HEK293T (cell line): Measurements from ENCODE around the gene OR2C1.

Source experiments
- CTCF ChIA-PET: fragments of 350-600 bp; formaldehyde crosslinking; extraction: SDS; loops from one replicate; lab custom pipeline; 2021; ENCODE audit warnings: antibody characterized with exemption, inconsistent platforms; lab: Yijun Ruan, JAX
- POLR2A ChIA-PET: fragments of 350-600 bp; formaldehyde crosslinking; extraction: SDS; loops from one replicate; lab custom pipeline; 2020; ENCODE audit warnings: antibody characterized with exemption, inconsistent platforms; lab: Yijun Ruan, JAX
- DNase-seq: peaks from one replicate; pipeline ENCODE4 v3.0.0; 2012; ENCODE audit warnings: mixed read lengths; ENCODE audit errors: extremely low spot score
- ARNT ChIP-seq: fragments of 450-650 bp; IDR thresholded peaks from 2 replicates; pipeline ENCODE4 v1.6.1; 2017; ENCODE audit warnings: mild to moderate bottlenecking
- BHLHE40 ChIP-seq: fragments of 450-650 bp; IDR thresholded peaks from 2 replicates; pipeline ENCODE4 v1.6.1; 2016; ENCODE audit warnings: mild to moderate bottlenecking, moderate library complexity, borderline replicate concordance
- CTBP1 ChIP-seq: fragments of 450-650 bp; IDR thresholded peaks from 2 replicates; pipeline ENCODE4 v1.6.1; 2016; ENCODE audit warnings: borderline replicate concordance
- ELF4 ChIP-seq: fragments of 450-650 bp; IDR thresholded peaks from 2 replicates; pipeline ENCODE4 v1.6.1; 2017; ENCODE audit warnings: antibody characterized with exemption
- FOXA1 ChIP-seq: fragments of 450-650 bp; IDR thresholded peaks from 2 replicates; pipeline ENCODE4 v1.6.1; 2016; ENCODE audit warnings: mild to moderate bottlenecking
- FOXK2 ChIP-seq: fragments of 450-650 bp; IDR thresholded peaks from 2 replicates; pipeline ENCODE4 v1.6.1; 2016; ENCODE audit warnings: mild to moderate bottlenecking
- FOXM1 ChIP-seq: fragments of 450-650 bp; IDR thresholded peaks from 2 replicates; pipeline ENCODE4 v1.6.1; 2017; ENCODE audit warnings: mild to moderate bottlenecking, borderline replicate concordance
- HDGF ChIP-seq: fragments of 450-650 bp; IDR thresholded peaks from 2 replicates; pipeline ENCODE4 v1.6.1; 2017; ENCODE audit warnings: antibody characterized with exemption, borderline replicate concordance
- L3MBTL2 ChIP-seq: fragments of 450-650 bp; conservative IDR thresholded peaks from 2 replicates; pipeline ENCODE4 v1.6.1; 2016; ENCODE audit warnings: mild to moderate bottlenecking
- LEF1 ChIP-seq: fragments of 450-650 bp; IDR thresholded peaks from 2 replicates; pipeline ENCODE4 v1.6.1; 2017; ENCODE audit warnings: mild to moderate bottlenecking, borderline replicate concordance
- NFRKB ChIP-seq: fragments of 450-650 bp; IDR thresholded peaks from 2 replicates; pipeline ENCODE4 v1.6.1; 2016; ENCODE audit warnings: mild to moderate bottlenecking, moderate library complexity
- SP1 ChIP-seq: fragments of 450-650 bp; IDR thresholded peaks from 2 replicates; pipeline ENCODE4 v1.6.1; 2017
- SUZ12 ChIP-seq: fragments of 450-650 bp; IDR thresholded peaks from 2 replicates; pipeline ENCODE4 v1.6.1; 2016; ENCODE audit warnings: mild to moderate bottlenecking
- TARDBP ChIP-seq: fragments of 450-650 bp; IDR thresholded peaks from 2 replicates; pipeline ENCODE4 v1.6.1; 2016
- ZNF384 ChIP-seq: fragments of 450-650 bp; IDR thresholded peaks from 2 replicates; pipeline ENCODE4 v1.6.1; 2016
- TF ChIP-seq, protein P1 (sequence below): fragments of 450-650 bp; IDR thresholded peaks from 2 replicates; pipeline ENCODE4 v1.6.1; 2016

OR2C1 gene

DNA sequence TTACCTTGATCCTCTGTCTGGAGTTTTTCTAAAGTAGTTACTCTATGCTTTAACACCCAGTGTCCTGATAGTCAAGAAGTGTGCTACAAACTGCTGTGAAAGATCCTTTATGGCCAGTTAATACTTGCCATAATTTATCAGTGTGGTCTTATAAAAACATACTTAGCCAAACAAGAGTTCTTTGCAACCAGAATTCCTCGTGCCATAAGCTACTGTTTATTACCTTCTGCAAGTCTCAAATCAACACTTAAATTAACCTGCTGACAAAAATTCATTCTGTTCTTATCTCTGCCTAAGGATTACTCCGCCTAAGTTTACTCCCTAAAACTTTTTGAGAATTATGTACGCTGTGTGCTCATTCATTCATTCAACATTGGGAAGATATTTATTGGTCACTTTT, 27.6 kb upstream of the OR2C1 start:
- POLR2A ChIA-PET, result no interaction called here
- CTCF ChIA-PET, result interaction anchor here (0.6 kb wide), 1 partner anchor 611 kb away, joined by 3 read pairs; no protein-coding TSS in a partner anchor
- DNase-seq, result no peak
- no peak for TF ChIP-seq FOXM1
- no peak for TF ChIP-seq L3MBTL2
- TF ChIP-seq CTBP1, result no peak
- no peak for TF ChIP-seq ARNT

- ChIA-PET POLR2A (no interaction called here), CTCF (interaction anchor here (0.6 kb wide), 1 partner anchor 610 kb away, joined by 3 read pairs; no protein-coding TSS in a partner anchor)
- no peak for DNase-seq
- no peak for TF ChIP-seq TARDBP
- TF ChIP-seq ARNT, result no peak
- no peak for TF ChIP-seq L3MBTL2
- no peak for TF ChIP-seq CTBP1
- TF ChIP-seq, protein P1, sequence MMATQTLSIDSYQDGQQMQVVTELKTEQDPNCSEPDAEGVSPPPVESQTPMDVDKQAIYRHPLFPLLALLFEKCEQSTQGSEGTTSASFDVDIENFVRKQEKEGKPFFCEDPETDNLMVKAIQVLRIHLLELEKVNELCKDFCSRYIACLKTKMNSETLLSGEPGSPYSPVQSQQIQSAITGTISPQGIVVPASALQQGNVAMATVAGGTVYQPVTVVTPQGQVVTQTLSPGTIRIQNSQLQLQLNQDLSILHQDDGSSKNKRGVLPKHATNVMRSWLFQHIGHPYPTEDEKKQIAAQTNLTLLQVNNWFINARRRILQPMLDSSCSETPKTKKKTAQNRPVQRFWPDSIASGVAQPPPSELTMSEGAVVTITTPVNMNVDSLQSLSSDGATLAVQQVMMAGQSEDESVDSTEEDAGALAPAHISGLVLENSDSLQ, result no peak
- TF ChIP-seq LEF1, result no peak
- TF ChIP-seq FOXA1, result no peak
- no peak for TF ChIP-seq ELF4
- no peak for TF ChIP-seq SP1
- no peak for TF ChIP-seq FOXK2
Measured at GRCh38 chr16:3328643-3329042, 27.0 kb upstream of the OR2C1 start.

GRCh38 chr16:3346041-3346440, 9.6 kb upstream of the OR2C1 start:
- no peak for TF ChIP-seq FOXK2
- no peak for TF ChIP-seq SP1
- TF ChIP-seq, protein P1, result no peak
- no peak for TF ChIP-seq HDGF
- no peak for TF ChIP-seq ARNT
- no peak for TF ChIP-seq SUZ12
- no peak for TF ChIP-seq FOXM1
- no peak for TF ChIP-seq FOXA1
- no peak for TF ChIP-seq ELF4
- no peak for TF ChIP-seq ZNF384
- TF ChIP-seq BHLHE40, result no peak
- TF ChIP-seq CTBP1, result no peak
- TF ChIP-seq NFRKB, result no peak
- TF ChIP-seq TARDBP, result no peak
- no peak for DNase-seq
- CTCF ChIA-PET, result no interaction called here
- POLR2A ChIA-PET, result no interaction called here

GRCh38 chr16:3347586-3347985, 8.1 kb upstream of the OR2C1 start:
- DNase-seq, result no peak
- ChIA-PET CTCF (no interaction called here), POLR2A (no interaction called here)
- TF ChIP-seq BHLHE40 (no peak), ZNF384 (no peak), SP1 (no peak), FOXM1 (no peak), NFRKB (no peak), ARNT (no peak), CTBP1 (no peak), HDGF (no peak), LEF1 (no peak), L3MBTL2 (no peak), ELF4 (no peak), FOXA1 (no peak)
- TF ChIP-seq, protein P1, result no peak

DNA sequence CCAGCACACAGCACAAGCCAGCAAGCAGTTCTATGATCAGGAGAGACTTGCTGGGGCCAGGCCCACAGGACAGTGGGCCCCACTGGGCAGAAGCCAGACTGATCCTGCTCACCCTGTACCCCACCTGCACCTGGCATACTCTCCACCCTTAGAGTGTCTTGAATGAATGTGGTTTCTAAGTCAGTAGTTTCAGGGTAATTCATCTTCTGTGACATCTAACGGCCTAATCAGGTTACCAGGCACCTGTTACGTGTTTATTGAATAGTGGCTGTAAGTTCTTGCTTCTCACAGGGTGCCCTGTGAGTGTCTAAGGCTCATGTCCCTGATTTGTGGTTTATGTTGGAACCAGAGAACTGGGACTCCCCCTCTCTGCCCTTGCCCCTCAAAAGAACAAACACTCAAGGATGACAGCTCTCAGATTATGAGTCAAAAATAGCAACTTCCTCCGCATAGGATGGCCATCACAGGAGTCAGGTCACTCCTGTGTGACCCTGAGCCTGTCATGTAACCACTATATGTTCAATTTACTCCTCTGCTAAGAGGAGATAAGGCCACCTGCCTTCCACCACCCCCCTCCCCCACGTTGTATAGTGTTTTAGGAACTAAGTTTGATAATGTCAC, 7.0 kb upstream of the OR2C1 start:
- no peak for TF ChIP-seq LEF1
- TF ChIP-seq SUZ12, result no peak
- no peak for TF ChIP-seq L3MBTL2
- POLR2A ChIA-PET, result no interaction called here
- DNase-seq, result no peak
- CTCF ChIA-PET, result no interaction called here

DNA sequence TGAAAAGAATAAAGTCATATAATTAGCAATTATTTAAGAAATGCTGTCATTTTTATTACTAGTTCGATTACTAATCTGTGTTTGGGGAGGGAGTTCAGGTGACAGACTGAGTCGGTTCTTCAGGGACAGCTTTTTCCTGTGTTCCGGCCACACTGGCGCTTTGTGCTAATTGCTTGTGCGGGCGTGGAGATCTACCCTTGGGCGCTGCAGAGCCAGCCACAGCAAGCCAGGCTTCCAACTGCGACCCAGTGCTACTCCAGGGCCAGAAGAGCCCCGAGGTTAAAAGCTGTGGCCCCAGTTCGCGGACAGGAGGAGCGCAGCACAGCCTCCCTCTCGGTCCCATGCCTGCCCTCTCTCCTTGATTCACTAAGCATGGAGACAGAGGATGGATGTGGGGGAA, 6.5 kb upstream of the OR2C1 start:
- POLR2A ChIA-PET, result no interaction called here
- DNase-seq, result no peak
- TF ChIP-seq SUZ12 (no peak), ARNT (no peak), NFRKB (no peak), ZNF384 (no peak)
- CTCF ChIA-PET, result no interaction called here

DNA sequence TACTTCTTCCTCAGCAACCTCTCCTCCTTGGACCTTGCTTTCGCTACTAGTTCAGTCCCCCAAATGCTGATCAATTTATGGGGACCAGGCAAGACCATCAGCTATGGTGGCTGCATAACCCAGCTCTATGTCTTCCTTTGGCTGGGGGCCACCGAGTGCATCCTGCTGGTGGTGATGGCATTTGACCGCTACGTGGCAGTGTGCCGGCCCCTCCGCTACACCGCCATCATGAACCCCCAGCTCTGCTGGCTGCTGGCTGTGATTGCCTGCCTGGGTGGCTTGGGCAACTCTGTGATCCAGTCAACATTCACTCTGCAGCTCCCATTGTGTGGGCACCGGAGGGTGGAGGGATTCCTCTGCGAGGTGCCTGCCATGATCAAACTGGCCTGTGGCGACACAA, 429 bp downstream of the OR2C1 start:
- ChIA-PET CTCF (no interaction called here), POLR2A (no interaction called here)
- DNase-seq, result no peak
- no peak for TF ChIP-seq FOXK2
- no peak for TF ChIP-seq ARNT
- no peak for TF ChIP-seq SP1
- TF ChIP-seq BHLHE40, result no peak
- no peak for TF ChIP-seq HDGF
- no peak for TF ChIP-seq ZNF384
- TF ChIP-seq, protein P1, result no peak
- TF ChIP-seq SUZ12, result no peak
